ENCODE data around the gene DTNB.
"Not testable (repeated sequence)": the region's sequence is repeated elsewhere in the genome, so short reads cannot be mapped to it uniquely, and the experiment has no call there.

The DTNB gene

GRCh38 chr2:25677877-25678276 is 4.5 kb upstream of the DTNB start:
- DNase-seq: no peak

GRCh38 chr2:25674077-25674362 is 643 bp upstream of the DTNB start:
- DNase-seq: no peak

GRCh38 chr2:25672494-25673299 is 680 bp downstream of the DTNB start:
- peak; percentile 82 for DNase-seq

GRCh38 chr2:25671622-25672021 is 1.8 kb downstream of the DTNB start:
- no peak for DNase-seq

GRCh38 chr2:25669520-25669919 is 3.9 kb downstream of the DTNB start:
- DNase-seq: no peak

- DNase-seq: no peak
Measured at GRCh38 chr2:25666218-25666617, 7.2 kb downstream of the DTNB start.

- not testable (repeated sequence) for DNase-seq
Measured at GRCh38 chr2:25665429-25665828, 7.9 kb downstream of the DTNB start.

- no peak for DNase-seq
Measured at GRCh38 chr2:25664965-25665307, 8.4 kb downstream of the DTNB start.

GRCh38 chr2:25664183-25664964 is 9.0 kb downstream of the DTNB start:
- no peak for DNase-seq

GRCh38 chr2:25655316-25655715 is 18.1 kb downstream of the DTNB start:
- DNase-seq: no peak

GRCh38 chr2:25654801-25655200 is 18.6 kb downstream of the DTNB start:
- DNase-seq: no peak

- no peak for DNase-seq
Measured at GRCh38 chr2:25651782-25652455, 21.5 kb downstream of the DTNB start.

GRCh38 chr2:25651066-25651465 is 22.3 kb downstream of the DTNB start:
- DNase-seq: no peak

GRCh38 chr2:25650256-25650655 is 23.1 kb downstream of the DTNB start:
- no peak for DNase-seq

- no peak for DNase-seq
Measured at GRCh38 chr2:25649786-25650185, 23.6 kb downstream of the DTNB start.

- no peak for DNase-seq
Measured at GRCh38 chr2:25642298-25642697, 31.1 kb downstream of the DTNB start.

- DNase-seq: no peak
Measured at GRCh38 chr2:25639696-25640095, 33.7 kb downstream of the DTNB start.

- no peak for DNase-seq
Measured at GRCh38 chr2:25639131-25639530, 34.2 kb downstream of the DTNB start.

GRCh38 chr2:25635797-25636196 is 37.6 kb downstream of the DTNB start:
- no peak for DNase-seq

GRCh38 chr2:25633801-25634200 is 39.6 kb downstream of the DTNB start:
- not testable (repeated sequence) for DNase-seq

GRCh38 chr2:25632396-25632795 is 41.0 kb downstream of the DTNB start:
- DNase-seq: no peak

- DNase-seq: no peak
Measured at GRCh38 chr2:25624635-25625034, 48.7 kb downstream of the DTNB start.

GRCh38 chr2:25623361-25623760 is 50.0 kb downstream of the DTNB start:
- DNase-seq: no peak

GRCh38 chr2:25620711-25621110 is 52.7 kb downstream of the DTNB start:
- no peak for DNase-seq

Data from activated CD8-positive, alpha-beta memory T cell treated with anti-CD3 and anti-CD28 coated beads, Interleukin-2, amount 50 U/mL, for 48 hours (primary cell).